HepG2 (cell line): ENCODE measurements around the gene PACS1. TPM values are rescaled to one million over a fixed set of nuclear protein-coding genes. Genes with fewer than 3 reads are reported as not detected.

Source experiments
- BORCS8-MEF2B ChIP-seq: sonication (generic); formaldehyde crosslinking; IDR thresholded peaks from 2 replicates; pipeline ENCODE4 v1.8.0; 2022; ENCODE audit warnings: mild to moderate bottlenecking, missing genetic modification reagents
- CENPT ChIP-seq: sonication (generic); formaldehyde crosslinking; IDR thresholded peaks from 2 replicates; pipeline ENCODE4 v1.8.0; 2022; ENCODE audit warnings: low read depth, mild to moderate bottlenecking, moderate library complexity, missing genetic modification reagents
- FLYWCH1 ChIP-seq: sonication (generic); formaldehyde crosslinking; IDR thresholded peaks from 2 replicates; pipeline ENCODE4 v1.8.1; 2023; ENCODE audit warnings: mild to moderate bottlenecking, missing genetic modification reagents
- FOXK2 ChIP-seq: fragments of 450-650 bp; IDR thresholded peaks from 2 replicates; pipeline ENCODE4 v1.6.1; 2016
- IKZF5 ChIP-seq: IDR thresholded peaks from 2 replicates; pipeline ENCODE4 v1.6.1; 2018; ENCODE audit warnings: missing genetic modification reagents, mild to moderate bottlenecking, missing compliant biosample characterization
- MAZ ChIP-seq, 2 experiments: sonication (generic) in 1 of 2; formaldehyde crosslinking in 1 of 2; IDR thresholded peaks; 2 replicates each; pipeline versions ENCODE4 v1.5.0 to v1.6.1; 2012 to 2020; ENCODE audit warnings: low read depth in 2 of 2, mild to moderate bottlenecking in 2 of 2, borderline replicate concordance in 1 of 2, improper control_type of control experiment in 1 of 2, low read length in 1 of 2, missing genetic modification reagents in 1 of 2, moderate library complexity in 1 of 2
- MZF1 ChIP-seq: sonication (generic); formaldehyde crosslinking; IDR thresholded peaks from 2 replicates; pipeline ENCODE4 v1.8.1; 2023; ENCODE audit warnings: mild to moderate bottlenecking, missing genetic modification reagents, borderline replicate concordance
- NBN ChIP-seq: fragments of 450-650 bp; conservative IDR thresholded peaks from 2 replicates; pipeline ENCODE4 v1.6.1; 2017
- PBX2 ChIP-seq: IDR thresholded peaks from 2 replicates; pipeline ENCODE4 v1.6.1; 2016; ENCODE audit warnings: control low read depth
- SALL2 ChIP-seq: sonication (generic); formaldehyde crosslinking; IDR thresholded peaks from 2 replicates; pipeline ENCODE4 v1.8.1; 2023; ENCODE audit warnings: mild to moderate bottlenecking, missing genetic modification reagents, inconsistent platforms
- SIX1 ChIP-seq: sonication (generic); formaldehyde crosslinking; IDR thresholded peaks from 2 replicates; pipeline ENCODE4 v1.4.0; 2020; ENCODE audit warnings: missing genetic modification reagents, borderline replicate concordance
- SRSF1 ChIP-seq: fragments of 200-400 bp; formaldehyde crosslinking; optimal IDR thresholded peaks from 2 replicates; pipeline ENCODE3; 2017; ENCODE audit warnings: mild to moderate bottlenecking, low read depth, low read length, moderate library complexity
- TFE3 ChIP-seq: IDR thresholded peaks from 2 replicates; pipeline ENCODE4 v1.6.1; 2016
- TRIM22 ChIP-seq: fragments of 450-650 bp; IDR thresholded peaks from 2 replicates; pipeline ENCODE4 v1.6.1; 2017
- ZFP41 ChIP-seq: sonication (generic); formaldehyde crosslinking; IDR thresholded peaks from 2 replicates; pipeline ENCODE4 v1.4.0; 2020; ENCODE audit warnings: mild to moderate bottlenecking, missing genetic modification reagents, borderline replicate concordance
- ZFP91 ChIP-seq: sonication (generic); formaldehyde crosslinking; IDR thresholded peaks from 2 replicates; pipeline ENCODE4 v1.9.0; 2022; ENCODE audit warnings: missing genetic modification reagents, mild to moderate bottlenecking, borderline replicate concordance
- ZFYVE20 ChIP-seq: sonication (generic); formaldehyde crosslinking; IDR thresholded peaks from 2 replicates; pipeline ENCODE4 v1.8.0; 2023; ENCODE audit warnings: low read depth, mild to moderate bottlenecking, moderate library complexity, missing genetic modification reagents, borderline replicate concordance
- ZNF446 ChIP-seq: sonication (generic); formaldehyde crosslinking; IDR thresholded peaks from 2 replicates; pipeline ENCODE4 v1.5.0; 2020; ENCODE audit warnings: mild to moderate bottlenecking, missing genetic modification reagents
- ZNF616 ChIP-seq: sonication (generic); formaldehyde crosslinking; IDR thresholded peaks from 2 replicates; pipeline ENCODE4 v1.5.0; 2020; ENCODE audit warnings: low read depth, mild to moderate bottlenecking, missing genetic modification reagents
- ZNF782 ChIP-seq: sonication (generic); formaldehyde crosslinking; IDR thresholded peaks from 2 replicates; pipeline ENCODE4 v1.4.0; 2020; ENCODE audit warnings: missing genetic modification reagents, mild to moderate bottlenecking, borderline replicate concordance
- ZSCAN29 ChIP-seq: sonication (generic); formaldehyde crosslinking; conservative IDR thresholded peaks from 2 replicates; pipeline ENCODE4 v1.4.0; 2020; ENCODE audit warnings: mild to moderate bottlenecking, missing genetic modification reagents
- polyA plus RNA-seq, 8 experiments: library from polyadenylated mRNA; depleted of rRNA in 3 of 8; stranded (reverse) in 7 of 8; unstranded in 1 of 8; fragments of >200 nt; fragmentation: Illumina TruSeq in 4 of 8; extraction: Trizol in 4 of 8; gene quantifications; 2 replicates each; pipeline versions ENCODE4 v1.2.1 to v1.2.3, GENCODE V29; 2011 to 2016; ENCODE audit warnings: low read depth in 4 of 8, missing spikeins in 1 of 8, mixed read lengths in 1 of 8; ENCODE audit not compliant: insufficient read depth in 1 of 8
- total RNA-seq, 5 experiments: library from RNA; depleted of rRNA; stranded (reverse); fragments of >200 nt; fragmentation: Illumina TruSeq; extraction: Trizol; gene quantifications; 2 replicates each; pipeline ENCODE4 v1.2.3, GENCODE V29; 2016; ENCODE audit warnings: low read depth in 1 of 5

PACS1 gene
- total and polyA plus RNA-seq, 2 of the 13 experiments (the other 11 are each of a cell fraction or from before 2014, with no cell fraction given): 7.6 to 8.6 TPM

GRCh38 chr11:66288671-66289547 lies 218.8 kb downstream of the PACS1 start, which contains the start of gene YIF1A (continued):
- TF ChIP-seq CENPT (CRISPR knock-in tag): peak; percentile 5; the same call in 1 of the 2 replicates
- no peak for TF ChIP-seq FOXK2
- no peak for TF ChIP-seq TRIM22
- no peak for TF ChIP-seq ZFP41 (CRISPR knock-in tag)
- TF ChIP-seq ZNF782 (CRISPR knock-in tag): no peak
- no peak; the same call in 1 of the 2 replicates for TF ChIP-seq ZNF616 (CRISPR knock-in tag)
- TF ChIP-seq PBX2 (CRISPR knock-in tag): peak; percentile 94
- no peak for TF ChIP-seq NBN
- no peak; the same call in 1 of the 2 replicates for TF ChIP-seq BORCS8-MEF2B
- no peak for TF ChIP-seq TFE3
- no peak for TF ChIP-seq ZSCAN29 (CRISPR knock-in tag)
- TF ChIP-seq SRSF1: no peak
- TF ChIP-seq ZFP91: no peak; the same call in 1 of the 2 replicates
- TF ChIP-seq SIX1 (CRISPR knock-in tag): no peak
- TF ChIP-seq SALL2: peak; percentile 68; the same call in 1 of the 2 replicates
- no peak for TF ChIP-seq ZNF446 (CRISPR knock-in tag)
- no peak for TF ChIP-seq FLYWCH1 (CRISPR knock-in tag)
- peak; percentile 62; the same call in 1 of the 2 replicates for TF ChIP-seq ZFYVE20 (CRISPR knock-in tag)
- peak; percentile 39; the same call in 1 of the 2 replicates for TF ChIP-seq IKZF5
- TF ChIP-seq MZF1: no peak
- TF ChIP-seq MAZ (IDR thresholded peaks at IDR 0.05; ENCODE audit: borderline replicate concordance, low read depth, low read length): peak; percentile 57; the same call in 1 of the 2 replicates
- peak; percentile 87; the same call in 1 of the 2 replicates for TF ChIP-seq MAZ (CRISPR knock-in tag; IDR thresholded peaks at IDR 0.05; ENCODE audit: low read depth)
